Uterus (tissue), 4 donors: ENCODE results near the gene TPGS2. TPM values are rescaled to one million over a fixed set of nuclear protein-coding genes. Genes with fewer than 3 reads are reported as not detected.

ENCODE experiments used
- DNase-seq, 2 donors: peaks; one replicate each; pipeline ENCODE4 v3.0.0-alpha.2; 2019 to 2020
- H3K27ac ChIP-seq, 2 donors: fragments of 200-600 bp; sonication (generic); 1 replicate in 1 of 2; 2 replicates in 1 of 2; pipeline ENCODE4 v1.5.1; 2016 to 2018
- H3K27me3 ChIP-seq, 2 donors: fragments of 200-600 bp; sonication (generic); one replicate each; pipeline ENCODE4 v1.5.1; 2018 to 2019; ENCODE audit warnings: control low read depth in 1 of 2
- H3K36me3 ChIP-seq, 2 donors: fragments of 200-600 bp; sonication (generic); one replicate each; pipeline ENCODE4 v1.5.1; 2019; ENCODE audit warnings: control low read depth in 1 of 2
- H3K4me1 ChIP-seq, 2 donors: fragments of 200-600 bp; sonication (generic); one replicate each; pipeline ENCODE4 v1.5.1; 2018 to 2019; ENCODE audit warnings: control low read depth in 1 of 2
- H3K4me3 ChIP-seq, 2 donors: fragments of 200-600 bp; sonication (generic); 1 replicate in 1 of 2; 2 replicates in 1 of 2; pipeline ENCODE4 v1.5.1; 2018 to 2019; ENCODE audit warnings: mild to moderate bottlenecking in 1 of 2
- H3K9me3 ChIP-seq, 2 donors: fragments of 200-600 bp; sonication (generic); one replicate each; pipeline ENCODE4 v1.5.1; 2019; ENCODE audit warnings: control low read depth in 1 of 2
- POLR2A ChIP-seq, 2 donors: fragments of 450-650 bp; IDR thresholded peaks; one replicate each; pipeline ENCODE4 v1.6.1; 2016; ENCODE audit warnings: antibody characterized with exemption in 2 of 2, mild to moderate bottlenecking in 1 of 2, moderate library complexity in 1 of 2
- intact Hi-C: fragments of 100-400 bp; cut with DNase I; formaldehyde crosslinking; loops from one replicate; pipeline ENCODE4 v1.15.1; 2023; ENCODE audit warnings: low total_unique reads
- total RNA-seq, 4 donors: library from RNA; depleted of rRNA in 3 of 4; stranded (reverse); fragments of >200 nt in 3 of 4; gene quantifications; one replicate each; pipeline versions ENCODE4 v1.1.0 to v1.2.4, GENCODE V29; 2014 to 2023
- TF ChIP-seq, protein P1 (sequence below), 4 experiments: fragments of 200-600 bp in 2 of 4; fragments of 450-650 bp in 2 of 4; sonication (generic) in 2 of 4; IDR thresholded peaks; one replicate each; pipeline ENCODE4 v1.5.1; 2016 to 2019; ENCODE audit warnings: antibody characterized with exemption in 4 of 4, mild to moderate bottlenecking in 2 of 4, moderate library complexity in 1 of 4
- donor health status: DM: yes; HTN: yes; CAD: no.

Gene TPGS2
- total RNA-seq, 4 donors from 2014 or later = 42.3 to 85.6 (median 69.1) TPM

- no peak for TF ChIP-seq POLR2A (IDR thresholded peaks at IDR 0.05)
- TF ChIP-seq, protein P1, sequence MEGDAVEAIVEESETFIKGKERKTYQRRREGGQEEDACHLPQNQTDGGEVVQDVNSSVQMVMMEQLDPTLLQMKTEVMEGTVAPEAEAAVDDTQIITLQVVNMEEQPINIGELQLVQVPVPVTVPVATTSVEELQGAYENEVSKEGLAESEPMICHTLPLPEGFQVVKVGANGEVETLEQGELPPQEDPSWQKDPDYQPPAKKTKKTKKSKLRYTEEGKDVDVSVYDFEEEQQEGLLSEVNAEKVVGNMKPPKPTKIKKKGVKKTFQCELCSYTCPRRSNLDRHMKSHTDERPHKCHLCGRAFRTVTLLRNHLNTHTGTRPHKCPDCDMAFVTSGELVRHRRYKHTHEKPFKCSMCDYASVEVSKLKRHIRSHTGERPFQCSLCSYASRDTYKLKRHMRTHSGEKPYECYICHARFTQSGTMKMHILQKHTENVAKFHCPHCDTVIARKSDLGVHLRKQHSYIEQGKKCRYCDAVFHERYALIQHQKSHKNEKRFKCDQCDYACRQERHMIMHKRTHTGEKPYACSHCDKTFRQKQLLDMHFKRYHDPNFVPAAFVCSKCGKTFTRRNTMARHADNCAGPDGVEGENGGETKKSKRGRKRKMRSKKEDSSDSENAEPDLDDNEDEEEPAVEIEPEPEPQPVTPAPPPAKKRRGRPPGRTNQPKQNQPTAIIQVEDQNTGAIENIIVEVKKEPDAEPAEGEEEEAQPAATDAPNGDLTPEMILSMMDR (IDR thresholded peaks at IDR 0.05) = no peak
- intact Hi-C loops = no loop called here
- Histone ChIP-seq H3K27me3 (no peaks in the 10 kb centered on the region), H3K27ac (no peak overlapping the region), H3K4me1 (no peaks in the 10 kb centered on the region), H3K36me3 (no peaks in the 10 kb centered on the region), H3K4me3 (no peak overlapping the region), H3K9me3 (no peaks in the 10 kb centered on the region)
- DNase-seq = no peak
These were observed 66.7 kb downstream of the TPGS2 start for GRCh38 chr18:36762074-36762473.

GRCh38 chr18:36761186-36761698 is 67.6 kb downstream of the TPGS2 start:
- Histone ChIP-seq H3K27ac (no peak overlapping the region), H3K4me3 (no peak overlapping the region), H3K4me1 (no peaks in the 10 kb centered on the region), H3K9me3 (no peaks in the 10 kb centered on the region), H3K36me3 (no peaks in the 10 kb centered on the region), H3K27me3 (no peaks in the 10 kb centered on the region)
- TF ChIP-seq, protein P1 (IDR thresholded peaks at IDR 0.05) = no peak
- no peak for TF ChIP-seq POLR2A (IDR thresholded peaks at IDR 0.05)
- DNase-seq = no peak
- intact Hi-C loops = no loop called here

- no peak for TF ChIP-seq POLR2A (IDR thresholded peaks at IDR 0.05)
- TF ChIP-seq, protein P1 (IDR thresholded peaks at IDR 0.05) = no peak
- intact Hi-C loops = no loop called here
These were observed 68.2 kb downstream of the TPGS2 start for GRCh38 chr18:36760598-36760997.

DNA sequence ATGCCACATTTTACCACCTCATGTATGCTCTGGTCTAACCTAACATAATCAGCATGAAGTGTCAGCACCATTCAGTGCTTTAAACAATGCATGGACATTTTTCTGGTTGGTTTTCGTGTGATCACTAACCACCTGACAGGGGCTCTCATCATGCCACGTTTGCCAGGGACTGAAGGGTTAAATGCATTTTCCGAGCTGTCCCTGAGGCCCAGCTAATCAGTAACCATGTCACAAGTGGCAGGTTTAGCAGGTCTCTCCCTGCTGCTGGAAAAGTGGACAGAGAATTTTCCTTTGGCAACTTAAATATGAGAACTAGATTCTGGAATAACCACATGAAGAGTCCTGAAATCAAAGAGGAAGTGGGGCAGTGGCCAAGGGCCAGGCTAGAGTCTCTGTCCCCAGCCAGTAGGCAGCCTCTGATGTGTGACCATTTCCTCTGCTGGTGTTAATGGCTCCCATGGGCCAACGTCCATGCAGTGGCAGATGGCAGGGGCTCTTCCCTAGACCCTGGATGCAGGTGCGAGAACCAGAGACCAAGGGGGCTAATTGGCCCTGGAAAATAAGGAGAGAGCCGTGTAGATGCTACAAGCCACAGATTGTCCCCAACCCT is 69.5 kb downstream of the TPGS2 start:
- Histone ChIP-seq H3K9me3 (no peaks in the 10 kb centered on the region), H3K4me1 (no peaks in the 10 kb centered on the region), H3K27ac (no peak overlapping the region), H3K4me3 (no peak overlapping the region), H3K27me3 (no peaks in the 10 kb centered on the region), H3K36me3 (no peaks in the 10 kb centered on the region)
- intact Hi-C loops = no loop called here
- DNase-seq = no peak
- TF ChIP-seq, protein P1 (IDR thresholded peaks at IDR 0.05) = no peak
- TF ChIP-seq POLR2A (IDR thresholded peaks at IDR 0.05) = no peak

More at GRCh38 chr18:36760598-36760997, 68.2 kb downstream of the TPGS2 start:
- H3K4me1 ChIP-seq = no peaks in the 10 kb centered on the region
- no peak overlapping the region for H3K4me3 ChIP-seq
- H3K36me3 ChIP-seq = no peaks in the 10 kb centered on the region
- no peaks in the 10 kb centered on the region for H3K27me3 ChIP-seq
- no peak overlapping the region for H3K27ac ChIP-seq
- no peak for DNase-seq
- no peaks in the 10 kb centered on the region for H3K9me3 ChIP-seq

DNA sequence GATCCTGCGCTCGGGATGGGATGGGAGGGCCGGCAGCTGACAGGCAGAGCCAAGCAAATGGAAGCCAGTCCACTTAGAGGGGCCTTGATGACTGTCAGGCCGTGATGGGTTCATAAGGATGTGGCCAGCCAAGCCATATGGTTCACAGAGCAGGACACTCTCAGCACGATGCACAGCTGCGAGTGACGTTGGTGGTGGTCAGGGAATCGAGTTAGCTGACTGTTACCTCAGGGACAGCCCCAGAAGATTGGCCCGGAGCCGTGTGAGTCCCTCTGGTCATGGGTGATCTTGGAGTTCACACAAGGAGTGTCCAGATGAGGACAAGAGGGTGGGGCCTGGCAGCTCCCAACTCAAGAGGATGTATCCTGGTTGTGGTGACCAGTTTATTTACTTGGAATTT is 70.2 kb downstream of the TPGS2 start:
- Histone ChIP-seq H3K27me3 (no peaks in the 10 kb centered on the region), H3K27ac (no peak overlapping the region), H3K36me3 (no peaks in the 10 kb centered on the region), H3K9me3 (no peaks in the 10 kb centered on the region), H3K4me1 (no peaks in the 10 kb centered on the region), H3K4me3 (no peak overlapping the region)
- TF ChIP-seq, protein P1 (IDR thresholded peaks at IDR 0.05) = no peak
- no peak for TF ChIP-seq POLR2A (IDR thresholded peaks at IDR 0.05)
- intact Hi-C loops = no loop called here
- DNase-seq = no peak
